Activated CD4-positive, alpha-beta T cell treated with anti-CD3 and anti-CD28 coated beads for 36 hours (primary cell): ENCODE measurements around the gene AASDHPPT. TPM values are rescaled to one million over a fixed set of nuclear protein-coding genes. Genes with fewer than 3 reads are reported as not detected.

Source experiments
- ATAC-seq: fragments of 200-7000 bp; cut with Tn5 transposase; one replicate; pipeline ENCODE4 v1.10.0; 2021; ENCODE audit warnings: mild to moderate bottlenecking, moderate library complexity
- CTCF ChIA-PET: fragments of 350-600 bp; sonication (Branson Sonifier 250); formaldehyde crosslinking; loops from one replicate; lab custom pipeline; 2021; ENCODE audit warnings: antibody characterized with exemption; lab: Charles Lee
- POLR2A ChIA-PET: fragments of 350-600 bp; sonication (Branson Sonifier 250); formaldehyde crosslinking; loops from one replicate; lab custom pipeline; 2021; ENCODE audit warnings: antibody characterized with exemption, inconsistent platforms; lab: Charles Lee
- DNase-seq: peaks from one replicate; pipeline ENCODE4 v3.0.0-alpha.2; 2020
- H3K27ac Mint-ChIP-seq: one replicate; pipeline ENCODE4 v1.8.0; 2021; ENCODE audit warnings: mixed read lengths
- H3K27me3 Mint-ChIP-seq: one replicate; pipeline ENCODE4 v1.8.0; 2021; ENCODE audit warnings: mixed read lengths
- H3K36me3 Mint-ChIP-seq: one replicate; pipeline ENCODE4 v1.8.0; 2021; ENCODE audit warnings: low read depth, mixed read lengths
- H3K4me1 Mint-ChIP-seq: one replicate; pipeline ENCODE4 v1.8.0; 2021; ENCODE audit warnings: mixed read lengths
- H3K4me3 Mint-ChIP-seq: one replicate; pipeline ENCODE4 v1.8.0; 2021; ENCODE audit warnings: mild to moderate bottlenecking, moderate library complexity, mixed read lengths
- H3K9me3 Mint-ChIP-seq: one replicate; pipeline ENCODE4 v1.8.0; 2021; ENCODE audit warnings: low read depth, mixed read lengths
- intact Hi-C, 2 experiments: fragments of 100-400 bp; cut with DNase I in 1 of 2; cut with micrococcal nuclease in 1 of 2; formaldehyde crosslinking; loops; one replicate each; pipeline versions ENCODE4 v1.14.2 to v1.15.1; 2022 to 2024; cut with DNase I, micrococcal nuclease
- total RNA-seq, 2 experiments: library from RNA; stranded (reverse); gene quantifications; one replicate each; pipeline ENCODE4 v1.2.3, GENCODE V29; 2021

Gene AASDHPPT
- total RNA-seq, 2 experiments from 2014 or later = 28.7 to 51.0 TPM

DNA sequence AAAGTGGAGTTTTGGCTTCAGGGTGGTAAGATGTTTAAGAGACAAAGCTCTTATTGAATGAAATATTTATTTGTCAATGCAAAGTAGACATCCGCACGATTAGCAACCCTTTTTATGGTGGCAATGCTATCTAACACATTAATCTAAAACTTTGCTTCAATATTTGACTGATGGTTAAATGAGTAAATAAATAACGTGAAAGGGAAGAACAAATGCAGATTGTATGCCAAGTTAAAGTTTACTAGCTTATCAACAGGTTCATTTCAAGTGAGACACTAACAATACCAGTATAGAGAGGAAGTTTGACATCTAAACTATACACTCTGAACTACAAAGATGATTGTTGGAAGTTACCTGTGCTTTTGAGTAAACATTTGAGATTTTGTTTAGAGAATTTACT is 50.1 kb downstream of the AASDHPPT start:
- H3K4me3 Mint-ChIP-seq = no peak overlapping the region
- POLR2A ChIA-PET = no interaction called here
- no peaks in the 10 kb centered on the region for H3K4me1 Mint-ChIP-seq
- ATAC-seq (no peak), DNase-seq (no peak)
- H3K36me3 Mint-ChIP-seq = no peaks in the 10 kb centered on the region
- peaks cover 18% of the 10 kb centered on the region for H3K27me3 Mint-ChIP-seq
- CTCF ChIA-PET = interaction anchor here (0.5 kb wide), 1 partner anchor 623 kb away, joined by 3 read pairs; no protein-coding TSS in a partner anchor
- H3K27ac Mint-ChIP-seq = no peak overlapping the region
- H3K9me3 Mint-ChIP-seq = no peaks in the 10 kb centered on the region
- intact Hi-C loops = no loop called here

GRCh38 chr11:106128740-106129139 is 51.3 kb downstream of the AASDHPPT start:
- Mint-ChIP-seq H3K4me1 (no peaks in the 10 kb centered on the region), H3K9me3 (no peaks in the 10 kb centered on the region), H3K27me3 (peaks cover 19% of the 10 kb centered on the region), H3K27ac (no peak overlapping the region), H3K36me3 (no peaks in the 10 kb centered on the region), H3K4me3 (no peak overlapping the region)
- ChIA-PET POLR2A (no interaction called here), CTCF (no interaction called here)
- intact Hi-C loops = no loop called here
- ATAC-seq = no peak
- DNase-seq = no peak

DNA sequence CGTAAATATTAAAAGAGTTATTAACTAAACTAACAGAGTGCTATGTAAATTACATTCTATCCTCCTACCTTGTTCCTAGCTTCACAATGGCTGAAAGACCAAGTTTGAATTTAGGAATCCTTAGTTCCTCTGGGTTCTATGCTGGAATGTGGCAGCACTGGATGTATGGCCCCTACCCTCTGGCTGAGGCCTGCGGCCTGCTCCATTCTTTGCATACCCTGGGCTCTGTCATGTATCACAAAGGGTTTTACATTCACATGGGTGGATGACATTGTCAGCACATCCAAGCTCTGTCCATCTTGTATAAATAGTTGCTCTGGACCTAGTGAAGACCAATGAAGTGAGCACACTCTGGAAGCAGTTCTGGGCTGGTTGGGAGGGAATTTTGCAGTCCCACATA is 54.5 kb downstream of the AASDHPPT start:
- POLR2A ChIA-PET = no interaction called here
- Mint-ChIP-seq H3K27ac (no peak overlapping the region), H3K36me3 (no peaks in the 10 kb centered on the region), H3K4me1 (no peaks in the 10 kb centered on the region), H3K4me3 (no peak overlapping the region), H3K27me3 (peaks cover 23% of the 10 kb centered on the region), H3K9me3 (no peaks in the 10 kb centered on the region)
- ATAC-seq = no peak
- intact Hi-C loops = loop anchor here in 1 of 2 experiments (2.0 kb wide), 1 partner anchor 43 kb away; no protein-coding TSS in a partner anchor
- CTCF ChIA-PET = no interaction called here
- no peak for DNase-seq

DNA sequence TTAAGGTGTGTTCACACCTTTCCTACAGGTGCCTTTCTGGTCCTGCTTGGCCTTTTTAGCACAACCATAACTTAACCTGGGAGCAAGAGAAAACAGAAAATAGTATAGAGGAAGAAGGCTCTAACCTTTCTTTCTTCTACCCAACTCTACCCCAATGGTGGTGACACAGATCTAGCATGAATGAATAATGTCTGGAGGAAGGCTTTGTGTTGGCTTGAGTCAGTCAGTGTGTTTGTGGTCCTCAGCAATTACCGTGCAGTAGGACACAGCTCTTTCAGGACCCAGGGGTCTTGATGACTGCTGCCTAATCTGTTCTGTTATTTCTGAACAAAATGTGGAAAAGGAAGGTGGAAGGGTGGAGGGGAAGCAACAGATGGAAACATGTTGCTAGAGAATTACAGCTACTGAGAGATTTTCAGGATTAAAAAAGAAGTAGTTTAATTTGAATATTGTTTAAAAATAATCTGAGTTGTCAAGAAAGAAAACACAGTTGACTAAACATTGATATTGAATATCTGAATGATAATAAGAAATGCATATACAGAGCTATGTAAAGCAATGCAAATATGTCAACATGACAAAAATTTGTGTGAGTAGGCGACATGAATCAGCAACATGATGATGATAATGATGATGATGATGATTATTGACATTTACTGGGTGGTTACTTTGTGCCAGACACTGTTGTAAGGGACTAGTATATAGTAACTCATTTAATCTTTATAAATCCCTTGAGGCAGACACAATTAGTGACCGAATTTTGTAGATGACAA is 55.3 kb downstream of the AASDHPPT start:
- CTCF ChIA-PET = no interaction called here

GRCh38 chr11:106133529-106133928 is 56.1 kb downstream of the AASDHPPT start:
- H3K27me3 Mint-ChIP-seq = peaks cover 19% of the 10 kb centered on the region
- no peaks in the 10 kb centered on the region for H3K36me3 Mint-ChIP-seq
- H3K27ac Mint-ChIP-seq = no peak overlapping the region
- intact Hi-C loops = loop anchor here in 1 of 2 experiments (2.0 kb wide), 1 partner anchor 45 kb away; no protein-coding TSS in a partner anchor
- ChIA-PET POLR2A (no interaction called here), CTCF (no interaction called here)
- no peaks in the 10 kb centered on the region for H3K4me1 Mint-ChIP-seq
- DNase-seq (no peak), ATAC-seq (no peak)
- H3K9me3 Mint-ChIP-seq = no peaks in the 10 kb centered on the region
- no peak overlapping the region for H3K4me3 Mint-ChIP-seq

More for the DNA sequence above, 55.3 kb downstream of the AASDHPPT start:
- Mint-ChIP-seq H3K36me3 (no peaks in the 10 kb centered on the region), H3K4me1 (no peaks in the 10 kb centered on the region), H3K4me3 (no peak overlapping the region), H3K27me3 (peaks cover 20% of the 10 kb centered on the region), H3K9me3 (no peaks in the 10 kb centered on the region), H3K27ac (no peak overlapping the region)
- DNase-seq = no peak
- intact Hi-C loops = loop anchor here in 1 of 2 experiments (2.0 kb wide), 1 partner anchor 44 kb away; no protein-coding TSS in a partner anchor
- POLR2A ChIA-PET = no interaction called here
- no peak for ATAC-seq

DNA sequence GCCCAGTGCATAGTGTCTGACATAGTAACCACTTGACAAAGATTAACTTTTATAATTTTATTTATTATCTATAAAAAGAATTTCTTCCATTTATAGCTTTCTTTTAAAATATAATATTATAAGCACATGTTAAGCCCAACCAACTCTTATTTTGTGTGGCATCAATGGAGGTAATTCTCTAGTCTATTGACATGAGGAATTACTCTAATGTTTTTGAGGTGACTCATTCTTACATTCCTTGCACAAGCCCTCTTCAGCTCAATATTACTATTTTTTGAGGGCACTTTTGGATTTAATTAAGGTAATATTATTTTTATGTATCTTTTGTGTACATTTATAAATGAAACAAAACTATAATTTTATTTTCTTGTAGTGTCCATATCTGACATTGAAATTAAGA is 59.6 kb downstream of the AASDHPPT start:
- Mint-ChIP-seq H3K4me3 (no peak overlapping the region), H3K9me3 (no peaks in the 10 kb centered on the region), H3K27ac (no peak overlapping the region), H3K4me1 (no peaks in the 10 kb centered on the region), H3K27me3 (peaks cover 15% of the 10 kb centered on the region), H3K36me3 (no peaks in the 10 kb centered on the region)
- intact Hi-C loops = no loop called here
- DNase-seq = no peak
- no peak for ATAC-seq
- CTCF ChIA-PET = no interaction called here
- POLR2A ChIA-PET = no interaction called here

DNA sequence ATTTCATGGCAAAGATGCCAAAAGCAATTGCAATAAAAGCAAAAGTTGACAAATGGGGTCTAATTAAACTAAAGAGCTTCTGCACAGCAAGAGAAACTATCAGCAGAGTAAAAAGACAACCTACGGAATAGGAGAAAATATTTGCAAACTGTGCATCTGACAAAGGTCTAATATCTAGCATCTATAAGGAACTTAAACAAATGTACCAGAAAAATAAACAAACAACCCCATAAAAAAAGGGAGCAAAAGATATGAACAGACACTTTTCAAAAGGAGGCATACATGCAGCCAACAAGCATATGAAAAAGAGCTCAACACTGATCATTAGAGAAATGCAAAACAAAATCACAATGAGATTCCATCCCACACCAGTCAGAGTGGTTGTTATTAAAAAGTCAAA is 60.3 kb downstream of the AASDHPPT start:
- H3K4me3 Mint-ChIP-seq = no peak overlapping the region
- ATAC-seq (no peak), DNase-seq (no peak)
- peaks cover 19% of the 10 kb centered on the region for H3K27me3 Mint-ChIP-seq
- intact Hi-C loops = no loop called here
- no peak overlapping the region for H3K27ac Mint-ChIP-seq
- no peaks in the 10 kb centered on the region for H3K36me3 Mint-ChIP-seq
- no peaks in the 10 kb centered on the region for H3K4me1 Mint-ChIP-seq
- POLR2A ChIA-PET = no interaction called here
- no peaks in the 10 kb centered on the region for H3K9me3 Mint-ChIP-seq
- CTCF ChIA-PET = no interaction called here

Other genes starting within 250 kb of the AASDHPPT start
- gene MSANTD4, start 55.4 kb upstream of the AASDHPPT start, total RNA-seq = 10 to 100 TPM; 12.4 to 13.1 TPM
- gene KBTBD3, start 315 bp upstream of the AASDHPPT start, total RNA-seq = 1 to 10 TPM; 8.9 to 9.1 TPM